A549 (cell line): ENCODE measurements around the gene SEMA3E. TPM values are rescaled to one million over a fixed set of nuclear protein-coding genes. Genes with fewer than 3 reads are reported as not detected.

ENCODE experiments used
- ATAC-seq, 2 experiments: fragments of 200-7000 bp in 1 of 2; fragments of >200 bp in 1 of 2; cut with Nextera tagmentation in 1 of 2; cut with Tn5 transposase in 1 of 2; 3 replicates each; pipeline versions ENCODE4 v1.8.0 to v1.9.1; 2018 to 2020; ENCODE audit warnings: mild to moderate bottlenecking in 1 of 2, moderate library complexity in 1 of 2
- CTCF ChIA-PET: fragments of 300-600 bp; sonication (Branson Sonifier 250); formaldehyde crosslinking; extraction: SDS; loops from one replicate; lab custom pipeline; 2021; ENCODE audit warnings: antibody characterized with exemption, inconsistent platforms; lab: Yijun Ruan, JAX
- POLR2A ChIA-PET: fragments of 350-600 bp; formaldehyde crosslinking; extraction: SDS; loops from one replicate; lab custom pipeline; 2021; ENCODE audit warnings: antibody characterized with exemption, inconsistent platforms; lab: Yijun Ruan, JAX
- DNase-seq, 2 experiments: peaks; one replicate each; pipeline versions ENCODE4 v3.0.0 to v3.0.0-alpha.2; 2011 to 2016; ENCODE audit warnings: low read depth in 1 of 2, low spot score in 1 of 2
- FAIRE-seq: peaks from 2 replicates; lab custom pipeline; 2011; peaks lifted over from hg19 to GRCh38; lab: Jason Lieb, UNC
- H3K27ac ChIP-seq, 2 experiments: fragments of >200 bp; sonication (Bioruptor Twin); formaldehyde crosslinking; 3 replicates each; pipeline ENCODE4 v1.5.1; 2016 to 2017
- H3K4me1 ChIP-seq: fragments of >200 bp; sonication (Bioruptor Twin); formaldehyde crosslinking; 3 replicates; pipeline ENCODE4 v1.6.1; 2016
- H3K4me2 ChIP-seq: fragments of >200 bp; sonication (Bioruptor Twin); formaldehyde crosslinking; 3 replicates; pipeline ENCODE4 v1.6.1; 2016
- H3K4me3 ChIP-seq: fragments of >200 bp; sonication (Bioruptor Twin); formaldehyde crosslinking; 3 replicates; pipeline ENCODE4 v1.5.1; 2016
- H3K9me3 ChIP-seq: fragments of >200 bp; sonication (Bioruptor Twin); formaldehyde crosslinking; 3 replicates; pipeline ENCODE4 v1.6.1; 2016
- BCL3 ChIP-seq: fragments of >200 bp; sonication (Bioruptor Twin); formaldehyde crosslinking; IDR thresholded peaks from 3 replicates; pipeline ENCODE4 v1.6.1; 2016
- BHLHE40 ChIP-seq: IDR thresholded peaks from 2 replicates; pipeline ENCODE4 v1.6.1; 2012; ENCODE audit warnings: low read depth, low read length, inconsistent platforms
- CBX8 ChIP-seq: fragments of 200-600 bp; sonication (generic); IDR thresholded peaks from 2 replicates; pipeline ENCODE4 v1.6.1; 2016
- CHD4 ChIP-seq: fragments of 200-600 bp; sonication (generic); IDR thresholded peaks from 2 replicates; pipeline ENCODE4 v1.6.1; 2016; ENCODE audit warnings: antibody characterized with exemption, mild to moderate bottlenecking, borderline replicate concordance
- CTCF ChIP-seq: fragments of >200 bp; sonication (Bioruptor Twin); formaldehyde crosslinking; IDR thresholded peaks from 3 replicates; pipeline ENCODE4 v1.5.1; 2016
- EP300 ChIP-seq, 2 experiments: fragments of >200 bp; sonication (Bioruptor Twin); formaldehyde crosslinking; IDR thresholded peaks; 2 replicates in 1 of 2; 3 replicates in 1 of 2; pipeline ENCODE4 v1.6.1; 2016 to 2017
- FOSB ChIP-seq: fragments of 250-450 bp; sonication (Bioruptor Pico); IDR thresholded peaks from 2 replicates; pipeline ENCODE4 v1.5.0; 2020; ENCODE audit warnings: mild to moderate bottlenecking, moderate library complexity
- FOXS1 ChIP-seq: fragments of 250-450 bp; sonication (Bioruptor Pico); IDR thresholded peaks from 2 replicates; pipeline ENCODE4 v1.5.0; 2020; ENCODE audit warnings: mild to moderate bottlenecking, moderate library complexity
- HOXB13 ChIP-seq: fragments of 250-450 bp; sonication (Bioruptor Pico); IDR thresholded peaks from 2 replicates; pipeline ENCODE4 v1.5.0; 2020; ENCODE audit warnings: low read depth, mild to moderate bottlenecking, moderate library complexity
- HOXB5 ChIP-seq: fragments of 250-450 bp; sonication (Bioruptor Pico); IDR thresholded peaks from 2 replicates; pipeline ENCODE4 v1.5.0; 2020; ENCODE audit warnings: mild to moderate bottlenecking, moderate library complexity
- JUN ChIP-seq, 2 experiments: fragments of >200 bp; sonication (Bioruptor Twin); formaldehyde crosslinking; IDR thresholded peaks; 2 replicates in 1 of 2; 3 replicates in 1 of 2; pipeline ENCODE4 v1.6.1; 2016 to 2017
- JUNB ChIP-seq: fragments of >200 bp; sonication (Bioruptor Twin); formaldehyde crosslinking; IDR thresholded peaks from 2 replicates; pipeline ENCODE4 v1.6.1; 2016
- KDM1A ChIP-seq: fragments of 200-600 bp; sonication (generic); IDR thresholded peaks from 2 replicates; pipeline ENCODE4 v1.6.1; 2016; ENCODE audit warnings: low read depth, mild to moderate bottlenecking
- MAZ ChIP-seq: fragments of 150-350 bp; IDR thresholded peaks from 2 replicates; pipeline ENCODE4 v1.6.1; 2014; ENCODE audit warnings: antibody characterized with exemption, low read depth, low read length, borderline replicate concordance
- MYC ChIP-seq: IDR thresholded peaks from 2 replicates; pipeline ENCODE4 v1.6.1; 2012; ENCODE audit warnings: mild to moderate bottlenecking, inconsistent platforms, low read length, improper control_type of control experiment, borderline replicate concordance
- NPAS2 ChIP-seq: fragments of 250-450 bp; sonication (Bioruptor Pico); IDR thresholded peaks from 2 replicates; pipeline ENCODE4 v1.8.0; 2022; ENCODE audit warnings: mild to moderate bottlenecking, moderate library complexity, borderline replicate concordance
- NR3C1 ChIP-seq: fragments of >200 bp; sonication (Bioruptor Twin); formaldehyde crosslinking; IDR thresholded peaks from 3 replicates; pipeline ENCODE4 v1.6.1; 2017
- PHF8 ChIP-seq: fragments of 200-600 bp; sonication (generic); IDR thresholded peaks from 2 replicates; pipeline ENCODE4 v1.6.1; 2016; ENCODE audit warnings: low read depth, mild to moderate bottlenecking, antibody characterized with exemption, moderate library complexity, borderline replicate concordance
- RFX5 ChIP-seq: fragments of 450-650 bp; IDR thresholded peaks from 2 replicates; pipeline ENCODE4 v1.7.1; 2014; ENCODE audit warnings: antibody characterized with exemption, mild to moderate bottlenecking, moderate library complexity
- TFCP2L1 ChIP-seq: fragments of 250-450 bp; sonication (Bioruptor Pico); IDR thresholded peaks from 2 replicates; pipeline ENCODE4 v1.5.0; 2021; ENCODE audit warnings: mild to moderate bottlenecking
- USF2 ChIP-seq: fragments of 450-650 bp; IDR thresholded peaks from 2 replicates; pipeline ENCODE4 v1.6.1; 2014; ENCODE audit warnings: antibody characterized with exemption
- ZNF302 ChIP-seq: fragments of 250-450 bp; sonication (Bioruptor Pico); IDR thresholded peaks from 2 replicates; pipeline ENCODE4 v1.9.0; 2021; ENCODE audit warnings: inconsistent platforms, mild to moderate bottlenecking, moderate library complexity
- ZSCAN20 ChIP-seq: fragments of 250-450 bp; sonication (Bioruptor Pico); IDR thresholded peaks from 2 replicates; pipeline ENCODE4 v1.8.0; 2022; ENCODE audit warnings: mild to moderate bottlenecking, moderate library complexity
- WGBS: methylation state at CpG from one replicate; pipeline ENCODE4 v1.1.6; 2017; ENCODE audit errors: missing lambda C conversion rate; 5-methylcytosine and 5-hydroxymethylcytosine counted together
- polyA plus RNA-seq, 4 experiments: library from polyadenylated mRNA; depleted of rRNA in 3 of 4; stranded (reverse); fragments of >200 nt; fragmentation: RNase III in 1 of 4; extraction: RNeasy Plus Mini Kit Qiagen cat#74134 plus additional on column Dnase treatment in 1 of 4; gene quantifications; 2 replicates in 3 of 4; 3 replicates in 1 of 4; pipeline ENCODE4 v1.2.3, GENCODE V29; 2011 to 2017
- TF ChIP-seq, protein P1 (sequence below): IDR thresholded peaks from 2 replicates; pipeline ENCODE4 v1.6.1; 2012
- TF ChIP-seq, protein P2 (sequence below): fragments of 150-350 bp; IDR thresholded peaks from 2 replicates; pipeline ENCODE4 v1.6.1; 2014; ENCODE audit warnings: low read depth, mild to moderate bottlenecking, low read length

SEMA3E gene
- polyA plus RNA-seq, 2 of the 4 experiments (the other 2 are of a cell fraction), result 1.4 to 2.3 TPM

DNA sequence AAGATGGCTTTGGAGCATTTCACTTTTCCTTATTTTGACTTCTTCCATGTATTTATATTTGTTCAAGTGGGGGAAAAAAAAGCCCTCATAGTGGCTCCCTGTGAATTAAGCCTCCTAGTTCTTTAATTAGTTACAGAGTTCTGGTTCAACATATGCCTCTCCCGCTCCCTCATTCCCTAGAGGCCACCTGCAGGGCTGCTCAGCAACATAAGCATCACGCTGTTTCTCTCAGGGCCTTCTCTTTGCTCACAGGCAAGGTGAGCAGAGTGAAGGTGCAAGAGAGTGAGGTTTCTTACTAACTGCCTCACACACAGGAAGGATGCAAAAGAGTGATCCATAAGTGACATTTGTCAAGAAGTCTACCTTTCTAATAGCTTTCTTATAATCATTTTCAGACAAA, 196.7 kb downstream of the SEMA3E start:
- no peak for FAIRE-seq
- TF ChIP-seq HOXB5 (CRISPR knock-in tag) (no peak), PHF8 (no peak), EP300 (IDR thresholded peaks at IDR 0.05) (no peak), RFX5 (no peak), FOXS1 (CRISPR knock-in tag) (no peak), TFCP2L1 (CRISPR knock-in tag) (no peak), CHD4 (no peak), MYC (no peak), NR3C1 (no peak), BCL3 (no peak), FOSB (no peak), ZSCAN20 (CRISPR knock-in tag) (no peak), JUN (IDR thresholded peaks at IDR 0.05) (no peak), CBX8 (no peak), KDM1A (no peak), HOXB13 (CRISPR knock-in tag) (no peak), NPAS2 (no peak), USF2 (no peak)
- TF ChIP-seq, protein P1, sequence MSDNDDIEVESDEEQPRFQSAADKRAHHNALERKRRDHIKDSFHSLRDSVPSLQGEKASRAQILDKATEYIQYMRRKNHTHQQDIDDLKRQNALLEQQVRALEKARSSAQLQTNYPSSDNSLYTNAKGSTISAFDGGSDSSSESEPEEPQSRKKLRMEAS, result no peak
- TF ChIP-seq, protein P2, sequence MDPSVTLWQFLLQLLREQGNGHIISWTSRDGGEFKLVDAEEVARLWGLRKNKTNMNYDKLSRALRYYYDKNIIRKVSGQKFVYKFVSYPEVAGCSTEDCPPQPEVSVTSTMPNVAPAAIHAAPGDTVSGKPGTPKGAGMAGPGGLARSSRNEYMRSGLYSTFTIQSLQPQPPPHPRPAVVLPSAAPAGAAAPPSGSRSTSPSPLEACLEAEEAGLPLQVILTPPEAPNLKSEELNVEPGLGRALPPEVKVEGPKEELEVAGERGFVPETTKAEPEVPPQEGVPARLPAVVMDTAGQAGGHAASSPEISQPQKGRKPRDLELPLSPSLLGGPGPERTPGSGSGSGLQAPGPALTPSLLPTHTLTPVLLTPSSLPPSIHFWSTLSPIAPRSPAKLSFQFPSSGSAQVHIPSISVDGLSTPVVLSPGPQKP, result no peak
- DNase-seq, result no peak
- ChIA-PET POLR2A (no interaction called here), CTCF (no interaction called here)
- Histone ChIP-seq H3K9me3 (no peaks in the 10 kb centered on the region), H3K4me2 (no peak overlapping the region), H3K27ac (no peak overlapping the region), H3K4me1 (no peaks in the 10 kb centered on the region), H3K4me3 (no peak overlapping the region)
- WGBS, result 83% methylated on average over 2 of the region's 2 CpGs
- no peak for ATAC-seq

- CTCF ChIA-PET, result no interaction called here
- POLR2A ChIA-PET, result no interaction called here
- TF ChIP-seq NPAS2 (no peak), ZNF302 (CRISPR knock-in tag) (no peak), BHLHE40 (no peak), JUNB (no peak), MAZ (no peak), CTCF (no peak)
- ATAC-seq, result no peak
- 61% methylated on average over 4 of the region's 4 CpGs for WGBS
- H3K27ac ChIP-seq, result no peak overlapping the region
- DNase-seq, result no peak
- no peak overlapping the region for H3K4me3 ChIP-seq
- no peak overlapping the region for H3K4me2 ChIP-seq
- no peaks in the 10 kb centered on the region for H3K9me3 ChIP-seq
- H3K4me1 ChIP-seq, result no peaks in the 10 kb centered on the region
- FAIRE-seq, result no peak
These were observed 197.4 kb downstream of the SEMA3E start for GRCh38 chr7:83451501-83452045.
